Fibroblast of villous mesenchyme (primary cell): Measurements from ENCODE around the gene EML2. TPM values are rescaled to one million over a fixed set of nuclear protein-coding genes. Genes with fewer than 3 reads are reported as not detected.
"Not testable (repeated sequence)": the region's sequence is repeated elsewhere in the genome, so short reads cannot be mapped to it uniquely, and the experiment has no call there.

Source experiments
- DNase-seq: peaks from one replicate; pipeline ENCODE4 v3.0.0-alpha.2; 2010; ENCODE audit warnings: low read depth
- H3K4me3 ChIP-seq: 2 replicates; pipeline ENCODE4 v1.5.1; 2011; ENCODE audit warnings: low read depth, mild to moderate bottlenecking, low read length
- total RNA-seq: library from RNA; depleted of rRNA; stranded (reverse); fragments of >200 nt; gene quantifications from 2 replicates; pipeline ENCODE4 v1.2.3, GENCODE V29; 2012
- TF ChIP-seq, protein P1 (sequence below): IDR thresholded peaks from 2 replicates; pipeline ENCODE4 v1.5.1; 2012; ENCODE audit warnings: low read depth, mild to moderate bottlenecking, low read length; ENCODE audit not compliant: insufficient read depth

EML2 gene
- total RNA-seq, 1 donor: 31.5 TPM

DNA sequence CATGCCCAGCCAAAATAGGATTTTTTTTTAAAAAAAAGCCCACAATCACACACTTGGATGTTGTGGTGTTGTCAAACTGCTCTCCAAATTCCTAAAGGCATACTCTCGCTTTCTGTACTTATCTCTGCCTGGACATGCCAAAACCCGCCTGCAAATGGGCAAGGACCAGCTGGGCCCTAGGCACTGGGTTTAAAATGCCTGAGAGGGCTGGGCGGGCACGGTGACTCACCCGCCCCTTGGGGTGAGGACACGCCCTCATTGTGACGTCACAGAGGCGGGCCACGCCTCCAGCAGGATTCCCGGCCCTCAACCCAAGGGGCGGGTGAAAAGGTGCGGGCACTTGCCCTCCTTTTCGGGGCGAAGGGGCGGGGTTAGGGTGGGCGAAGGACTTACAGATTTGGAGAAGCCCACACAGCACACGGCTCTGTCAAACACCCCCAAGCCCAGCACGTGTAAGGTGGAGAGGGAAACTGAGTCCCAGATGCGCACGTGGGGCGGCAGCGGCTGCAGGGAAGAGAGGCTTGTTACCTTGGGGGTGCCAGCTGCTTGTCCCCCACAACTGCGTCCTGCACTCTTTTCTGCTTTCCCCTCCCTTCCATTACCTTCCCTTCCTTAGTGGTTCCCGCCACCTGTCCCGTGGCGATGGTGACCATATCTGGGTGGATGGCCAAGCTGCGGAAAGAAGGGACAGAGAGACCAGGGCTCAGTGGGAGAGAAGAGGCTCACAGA, 6.6 kb downstream of the EML2 start:
- TF ChIP-seq, protein P1, sequence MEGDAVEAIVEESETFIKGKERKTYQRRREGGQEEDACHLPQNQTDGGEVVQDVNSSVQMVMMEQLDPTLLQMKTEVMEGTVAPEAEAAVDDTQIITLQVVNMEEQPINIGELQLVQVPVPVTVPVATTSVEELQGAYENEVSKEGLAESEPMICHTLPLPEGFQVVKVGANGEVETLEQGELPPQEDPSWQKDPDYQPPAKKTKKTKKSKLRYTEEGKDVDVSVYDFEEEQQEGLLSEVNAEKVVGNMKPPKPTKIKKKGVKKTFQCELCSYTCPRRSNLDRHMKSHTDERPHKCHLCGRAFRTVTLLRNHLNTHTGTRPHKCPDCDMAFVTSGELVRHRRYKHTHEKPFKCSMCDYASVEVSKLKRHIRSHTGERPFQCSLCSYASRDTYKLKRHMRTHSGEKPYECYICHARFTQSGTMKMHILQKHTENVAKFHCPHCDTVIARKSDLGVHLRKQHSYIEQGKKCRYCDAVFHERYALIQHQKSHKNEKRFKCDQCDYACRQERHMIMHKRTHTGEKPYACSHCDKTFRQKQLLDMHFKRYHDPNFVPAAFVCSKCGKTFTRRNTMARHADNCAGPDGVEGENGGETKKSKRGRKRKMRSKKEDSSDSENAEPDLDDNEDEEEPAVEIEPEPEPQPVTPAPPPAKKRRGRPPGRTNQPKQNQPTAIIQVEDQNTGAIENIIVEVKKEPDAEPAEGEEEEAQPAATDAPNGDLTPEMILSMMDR: no peak
- H3K4me3 ChIP-seq: no peak overlapping the region
- DNase-seq: peak; percentile 92

DNA sequence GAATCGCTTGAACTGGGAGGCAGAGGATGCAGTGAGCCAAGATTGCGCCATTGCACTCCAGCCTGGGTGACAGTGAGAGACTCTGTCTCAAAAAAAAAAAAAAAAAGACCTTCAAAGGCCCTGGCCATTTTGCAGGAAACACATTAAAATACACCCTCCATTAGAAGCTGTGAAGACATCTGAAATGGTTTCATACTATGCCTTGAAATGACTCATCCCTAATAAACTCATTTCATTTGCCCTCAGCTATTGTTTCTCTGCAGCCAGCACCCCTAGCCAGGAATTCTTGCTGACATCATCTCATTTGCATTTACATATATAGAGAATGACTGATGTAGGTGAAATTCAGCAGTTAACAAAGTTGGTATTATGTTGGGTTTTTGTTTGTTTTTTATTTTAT, 8.7 kb downstream of the EML2 start:
- peak; percentile 82 for DNase-seq
- TF ChIP-seq, protein P1: no peak
- no peak overlapping the region for H3K4me3 ChIP-seq

DNA sequence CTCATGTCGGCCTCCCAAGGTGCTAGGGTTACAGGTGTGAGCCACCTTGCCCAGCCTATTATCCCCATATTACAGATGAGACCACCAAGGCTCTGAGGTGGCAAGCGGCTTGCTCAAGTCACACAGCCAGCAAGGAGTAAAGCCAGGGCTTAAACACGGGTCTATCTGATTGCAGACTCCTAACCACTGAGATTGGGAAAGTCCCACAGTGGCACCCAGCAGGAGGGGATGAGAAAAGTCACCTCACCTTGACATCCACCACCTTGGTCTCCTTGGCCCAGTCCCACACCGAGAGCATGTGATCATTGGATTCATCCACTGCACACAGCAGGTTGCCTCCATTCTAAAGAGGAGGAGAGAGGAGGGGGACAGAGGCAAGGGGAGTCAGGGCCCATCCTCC, 9.5 kb downstream of the EML2 start:
- TF ChIP-seq, protein P1: no peak
- DNase-seq: no peak

DNA sequence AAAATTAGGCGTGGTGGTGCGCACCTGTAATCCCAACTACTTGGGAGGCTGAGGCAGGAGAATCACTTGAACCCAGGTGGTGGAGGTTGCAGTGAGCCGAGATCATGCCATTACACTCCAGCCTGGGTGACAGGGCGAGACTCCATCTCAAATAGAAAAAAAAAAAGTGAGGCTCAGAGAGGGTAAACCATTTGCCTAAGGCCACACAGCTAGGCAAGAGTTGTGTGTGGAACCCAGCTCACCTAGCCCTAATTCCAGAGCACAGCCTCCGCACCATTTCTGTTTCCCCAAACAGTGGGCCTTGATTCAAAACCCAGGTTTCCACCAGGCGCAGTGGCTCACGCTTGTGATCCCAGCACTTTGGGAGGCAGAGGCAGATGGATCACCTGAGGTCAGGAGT, 11.0 kb downstream of the EML2 start:
- not testable (repeated sequence) for H3K4me3 ChIP-seq, DNase-seq

More for the DNA sequence above, 9.5 kb downstream of the EML2 start:
- no peak overlapping the region for H3K4me3 ChIP-seq

DNA sequence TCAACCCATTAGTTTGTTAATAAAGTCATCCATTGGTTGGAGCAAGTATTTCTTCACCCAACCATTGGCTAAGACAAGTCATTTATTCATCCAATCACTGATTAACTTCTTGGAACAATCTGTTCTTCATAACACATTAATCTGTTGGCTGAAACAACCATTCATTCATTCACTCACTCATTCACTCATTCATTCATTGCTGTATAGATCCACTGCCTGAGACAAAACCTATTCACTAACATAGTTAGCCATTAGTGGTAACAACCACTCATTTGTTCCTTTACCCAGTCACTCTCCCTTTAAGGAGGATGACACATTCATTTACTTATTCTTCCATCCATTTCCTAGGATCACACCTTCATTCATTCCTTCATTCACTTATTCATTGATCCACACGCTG, 15.2 kb downstream of the EML2 start:
- TF ChIP-seq, protein P1: no peak
- no peak for DNase-seq
- no peak overlapping the region for H3K4me3 ChIP-seq

DNA sequence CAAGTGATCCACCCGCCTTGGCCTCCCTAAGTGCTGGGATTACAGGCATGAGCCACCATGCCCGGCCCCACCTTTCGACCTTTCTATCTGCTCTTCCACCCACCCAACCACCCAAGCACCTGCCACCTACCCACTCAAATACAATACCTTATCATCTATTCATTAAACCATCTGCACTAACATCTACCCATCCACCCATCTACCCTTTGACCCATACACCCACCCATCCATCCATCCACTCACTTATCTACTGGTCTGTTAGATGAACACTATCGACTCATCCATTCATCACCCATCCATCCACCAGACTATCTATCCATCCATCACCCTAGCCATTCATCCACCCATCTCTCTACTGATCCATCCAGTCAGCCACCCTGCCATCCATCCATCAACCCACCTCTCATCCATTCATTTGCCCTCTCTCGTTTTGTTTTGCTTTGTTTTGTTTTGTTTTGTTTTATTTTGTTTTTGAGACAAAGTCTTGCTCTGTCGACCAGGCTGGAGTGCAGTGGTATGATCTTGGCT, 17.2 kb downstream of the EML2 start:
- DNase-seq: no peak
- TF ChIP-seq, protein P1: no peak
- H3K4me3 ChIP-seq: no peak overlapping the region

DNA sequence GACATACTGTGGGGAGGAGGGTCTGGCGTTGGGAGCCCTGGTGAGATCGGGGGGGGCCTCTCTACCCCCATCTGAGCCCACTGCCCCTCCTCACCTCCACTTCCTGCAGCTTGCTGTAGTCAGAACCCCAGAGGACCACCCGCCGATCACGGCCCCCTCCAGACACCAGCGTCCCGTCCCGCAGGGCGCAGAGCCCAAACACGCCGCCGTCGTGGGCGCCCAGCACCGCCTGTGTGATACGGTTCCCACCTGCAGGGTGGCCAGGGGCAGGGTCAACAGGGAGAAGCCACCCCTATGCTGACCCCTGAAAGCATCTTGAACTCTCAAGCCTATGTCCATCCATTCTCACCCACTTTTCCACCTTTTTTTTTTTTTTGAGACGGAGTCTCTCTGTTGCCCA, 17.8 kb downstream of the EML2 start:
- TF ChIP-seq, protein P1: no peak
- no peak overlapping the region for H3K4me3 ChIP-seq
- DNase-seq: no peak
